RWPE1 (cell line): ENCODE data around the gene WASF1.

Experiments
- CTCF ChIA-PET: fragments of 350-600 bp; sonication (Branson Sonifier 250); formaldehyde crosslinking; extraction: SDS; loops from one replicate; lab custom pipeline; 2021; lab: Yijun Ruan, JAX
- POLR2A ChIA-PET: fragments of 400-600 bp; formaldehyde crosslinking; extraction: SDS; loops from one replicate; lab custom pipeline; 2020; ENCODE audit warnings: antibody characterized with exemption; ENCODE audit not compliant: low non-redundant PET; lab: Yijun Ruan, JAX
- DNase-seq: peaks from one replicate; pipeline ENCODE4 v3.0.0; 2012; ENCODE audit warnings: low spot score
- H3K27ac ChIP-seq: fragments of 450-650 bp; 2 replicates; pipeline ENCODE4 v1.5.1; 2017
- TF ChIP-seq, protein P1 (sequence below): fragments of 450-650 bp; conservative IDR thresholded peaks from 2 replicates; pipeline ENCODE4 v1.5.1; 2017; ENCODE audit warnings: low read depth, mild to moderate bottlenecking

WASF1 gene

DNA sequence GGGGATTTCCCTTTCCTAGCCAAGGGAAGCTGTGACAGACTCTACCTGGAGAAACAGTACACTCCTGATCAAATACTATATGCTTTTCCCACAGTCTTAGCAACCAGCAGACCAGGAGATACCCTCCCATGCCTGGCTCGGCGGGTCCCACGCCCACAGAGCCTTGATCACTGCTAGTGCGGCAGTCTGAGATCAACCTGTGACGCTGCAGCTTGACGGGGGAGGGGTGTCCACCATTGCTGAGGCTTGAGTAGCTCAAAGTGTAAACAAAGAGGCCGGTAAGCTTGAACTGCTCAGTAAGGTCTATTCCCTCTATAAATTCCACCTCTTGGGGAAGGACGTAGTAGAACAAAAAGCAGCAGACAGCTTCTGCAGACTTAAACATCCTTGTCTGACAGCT lies 63.2 kb downstream of the WASF1 start:
- no peak for DNase-seq
- POLR2A ChIA-PET = no interaction called here
- TF ChIP-seq, protein P1, sequence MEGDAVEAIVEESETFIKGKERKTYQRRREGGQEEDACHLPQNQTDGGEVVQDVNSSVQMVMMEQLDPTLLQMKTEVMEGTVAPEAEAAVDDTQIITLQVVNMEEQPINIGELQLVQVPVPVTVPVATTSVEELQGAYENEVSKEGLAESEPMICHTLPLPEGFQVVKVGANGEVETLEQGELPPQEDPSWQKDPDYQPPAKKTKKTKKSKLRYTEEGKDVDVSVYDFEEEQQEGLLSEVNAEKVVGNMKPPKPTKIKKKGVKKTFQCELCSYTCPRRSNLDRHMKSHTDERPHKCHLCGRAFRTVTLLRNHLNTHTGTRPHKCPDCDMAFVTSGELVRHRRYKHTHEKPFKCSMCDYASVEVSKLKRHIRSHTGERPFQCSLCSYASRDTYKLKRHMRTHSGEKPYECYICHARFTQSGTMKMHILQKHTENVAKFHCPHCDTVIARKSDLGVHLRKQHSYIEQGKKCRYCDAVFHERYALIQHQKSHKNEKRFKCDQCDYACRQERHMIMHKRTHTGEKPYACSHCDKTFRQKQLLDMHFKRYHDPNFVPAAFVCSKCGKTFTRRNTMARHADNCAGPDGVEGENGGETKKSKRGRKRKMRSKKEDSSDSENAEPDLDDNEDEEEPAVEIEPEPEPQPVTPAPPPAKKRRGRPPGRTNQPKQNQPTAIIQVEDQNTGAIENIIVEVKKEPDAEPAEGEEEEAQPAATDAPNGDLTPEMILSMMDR = no peak
- H3K27ac ChIP-seq = no peak overlapping the region
- CTCF ChIA-PET = no interaction called here

GRCh38 chr6:110114004-110114403 lies 65.5 kb downstream of the WASF1 start:
- DNase-seq = no peak
- no peak overlapping the region for H3K27ac ChIP-seq
- CTCF ChIA-PET = no interaction called here
- TF ChIP-seq, protein P1 = no peak
- POLR2A ChIA-PET = no interaction called here

- H3K27ac ChIP-seq = no peak overlapping the region
- POLR2A ChIA-PET = no interaction called here
- DNase-seq = no peak
- CTCF ChIA-PET = interaction anchor here (0.5 to 0.7 kb wide), 3 partner anchors 291 to 1255 kb away, joined by 3 read pairs; partner anchors contain the start of gene MICAL1
- TF ChIP-seq, protein P1 = no peak
Observed at GRCh38 chr6:110105296-110105695, 74.2 kb downstream of the WASF1 start.

GRCh38 chr6:110103260-110103659 lies 76.2 kb downstream of the WASF1 start:
- no peak for DNase-seq
- TF ChIP-seq, protein P1 = no peak
- no peak overlapping the region for H3K27ac ChIP-seq
- CTCF ChIA-PET = no interaction called here
- POLR2A ChIA-PET = no interaction called here

GRCh38 chr6:110102411-110102810 lies 77.1 kb downstream of the WASF1 start:
- POLR2A ChIA-PET = no interaction called here
- CTCF ChIA-PET = no interaction called here
- no peak for DNase-seq

GRCh38 chr6:110101885-110102284 lies 77.6 kb downstream of the WASF1 start:
- TF ChIP-seq, protein P1 = no peak
- POLR2A ChIA-PET = no interaction called here
- CTCF ChIA-PET = interaction anchor here (0.5 kb wide), 2 partner anchors 13 to 77 kb away, joined by 3 read pairs; no protein-coding TSS in a partner anchor
- peak overlapping the region; percentile 40 for H3K27ac ChIP-seq
- DNase-seq = no peak

More at GRCh38 chr6:110102411-110102810, 77.1 kb downstream of the WASF1 start:
- TF ChIP-seq, protein P1 = no peak
- H3K27ac ChIP-seq = no peak overlapping the region
